Measurements from ENCODE around the gene ILDR2.

Gene ILDR2

DNA sequence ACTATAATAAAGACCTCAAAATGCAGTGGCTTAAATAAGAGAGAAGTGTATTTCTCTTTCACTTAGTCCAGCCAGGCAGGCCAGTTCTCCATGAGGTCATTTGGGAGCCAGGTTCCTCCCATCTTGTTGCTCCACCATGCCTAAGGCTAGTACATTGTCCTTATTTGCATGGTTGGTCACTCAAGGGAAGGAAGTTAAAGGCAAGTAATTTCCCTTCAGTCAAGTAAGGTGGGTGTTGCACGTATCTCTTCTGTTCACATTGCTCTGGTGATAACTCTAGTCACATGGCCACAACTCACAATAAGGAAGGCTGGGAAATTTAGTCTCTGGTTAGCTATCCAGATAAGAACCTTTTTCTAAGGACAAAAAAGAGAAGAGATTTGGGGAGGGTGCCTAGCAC, 72.1 kb downstream of the ILDR2 start:
- no peak overlapping the region for H3K4me2 ChIP-seq (ENCODE audit: low read length)
- no peaks in the 10 kb centered on the region for H3K79me2 ChIP-seq (ENCODE audit: insufficient read depth, low read length)
- no peaks in the 10 kb centered on the region for H3K9me3 ChIP-seq (ENCODE audit: low read length)
- H3K4me3 ChIP-seq (ENCODE audit: low read depth, low read length, poor library complexity, severe bottlenecking): no peak overlapping the region
- no peaks in the 10 kb centered on the region for H3K9me2 ChIP-seq (ENCODE audit: low read depth, low read length)
- no peak overlapping the region for H3K27ac ChIP-seq (ENCODE audit: low read depth, low read length, poor library complexity, severe bottlenecking)
- H3K4me1 ChIP-seq (ENCODE audit: insufficient read depth, low read length, severe bottlenecking): no peaks in the 10 kb centered on the region
- H3K36me3 ChIP-seq (ENCODE audit: insufficient read depth, low read length): no peaks in the 10 kb centered on the region
- H4K20me1 ChIP-seq (ENCODE audit: insufficient read depth, low read length): no peaks in the 10 kb centered on the region
- H3F3A ChIP-seq (ENCODE audit: insufficient read depth, low read length): no peaks in the 10 kb centered on the region
- H3K9ac ChIP-seq (ENCODE audit: low read length): no peak overlapping the region
- TF ChIP-seq, protein P1, sequence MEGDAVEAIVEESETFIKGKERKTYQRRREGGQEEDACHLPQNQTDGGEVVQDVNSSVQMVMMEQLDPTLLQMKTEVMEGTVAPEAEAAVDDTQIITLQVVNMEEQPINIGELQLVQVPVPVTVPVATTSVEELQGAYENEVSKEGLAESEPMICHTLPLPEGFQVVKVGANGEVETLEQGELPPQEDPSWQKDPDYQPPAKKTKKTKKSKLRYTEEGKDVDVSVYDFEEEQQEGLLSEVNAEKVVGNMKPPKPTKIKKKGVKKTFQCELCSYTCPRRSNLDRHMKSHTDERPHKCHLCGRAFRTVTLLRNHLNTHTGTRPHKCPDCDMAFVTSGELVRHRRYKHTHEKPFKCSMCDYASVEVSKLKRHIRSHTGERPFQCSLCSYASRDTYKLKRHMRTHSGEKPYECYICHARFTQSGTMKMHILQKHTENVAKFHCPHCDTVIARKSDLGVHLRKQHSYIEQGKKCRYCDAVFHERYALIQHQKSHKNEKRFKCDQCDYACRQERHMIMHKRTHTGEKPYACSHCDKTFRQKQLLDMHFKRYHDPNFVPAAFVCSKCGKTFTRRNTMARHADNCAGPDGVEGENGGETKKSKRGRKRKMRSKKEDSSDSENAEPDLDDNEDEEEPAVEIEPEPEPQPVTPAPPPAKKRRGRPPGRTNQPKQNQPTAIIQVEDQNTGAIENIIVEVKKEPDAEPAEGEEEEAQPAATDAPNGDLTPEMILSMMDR (IDR thresholded peaks at IDR 0.05; ENCODE audit: low read length): no peak
- TF ChIP-seq EZH2 (IDR thresholded peaks at IDR 0.05; ENCODE audit: borderline replicate concordance, low read length): no peak
- H3K27me3 ChIP-seq (ENCODE audit: insufficient read depth, low read length): no peaks in the 10 kb centered on the region; the same call in 1 of the 2 replicates
- H2AFZ ChIP-seq (ENCODE audit: low read length): no peak overlapping the region

DNA sequence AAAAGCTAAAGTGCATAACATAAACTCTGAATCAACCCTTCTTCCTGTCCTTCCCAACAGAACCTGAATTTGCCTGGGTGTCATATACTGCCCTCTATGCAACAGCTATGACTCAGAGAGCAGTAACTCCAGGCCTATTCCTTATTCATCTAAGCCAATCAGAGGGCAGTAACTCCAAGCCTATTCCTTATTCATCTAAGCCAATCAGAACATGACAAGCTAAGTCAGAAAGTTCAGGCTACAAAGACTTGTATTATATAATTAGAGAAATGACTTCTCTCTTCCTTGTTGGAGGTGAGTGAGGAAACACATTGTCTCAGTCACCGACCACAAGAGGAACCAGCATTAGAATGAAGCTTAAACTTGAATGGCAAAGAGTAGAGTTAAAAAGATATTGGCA, 73.1 kb downstream of the ILDR2 start:
- Histone ChIP-seq H3K9ac (ENCODE audit: low read length) (no peak overlapping the region), H3K9me2 (ENCODE audit: low read depth, low read length) (no peaks in the 10 kb centered on the region), H3K4me2 (ENCODE audit: low read length) (no peak overlapping the region), H3K27ac (ENCODE audit: low read depth, low read length, poor library complexity, severe bottlenecking) (no peak overlapping the region), H2AFZ (ENCODE audit: low read length) (no peak overlapping the region), H3K36me3 (ENCODE audit: insufficient read depth, low read length) (no peaks in the 10 kb centered on the region), H3F3A (ENCODE audit: insufficient read depth, low read length) (no peaks in the 10 kb centered on the region), H3K79me2 (ENCODE audit: insufficient read depth, low read length) (no peaks in the 10 kb centered on the region), H3K9me3 (ENCODE audit: low read length) (no peaks in the 10 kb centered on the region; the same call in 1 of the 2 replicates), H3K4me3 (ENCODE audit: low read depth, low read length, poor library complexity, severe bottlenecking) (no peak overlapping the region), H3K4me1 (ENCODE audit: insufficient read depth, low read length, severe bottlenecking) (no peaks in the 10 kb centered on the region), H3K27me3 (ENCODE audit: insufficient read depth, low read length) (peaks cover 1% of the 10 kb centered on the region; the same call in 1 of the 2 replicates), H4K20me1 (ENCODE audit: insufficient read depth, low read length) (no peaks in the 10 kb centered on the region)
- TF ChIP-seq EZH2 (IDR thresholded peaks at IDR 0.05; ENCODE audit: borderline replicate concordance, low read length): no peak
- TF ChIP-seq, protein P1 (IDR thresholded peaks at IDR 0.05; ENCODE audit: low read length): no peak

DNA sequence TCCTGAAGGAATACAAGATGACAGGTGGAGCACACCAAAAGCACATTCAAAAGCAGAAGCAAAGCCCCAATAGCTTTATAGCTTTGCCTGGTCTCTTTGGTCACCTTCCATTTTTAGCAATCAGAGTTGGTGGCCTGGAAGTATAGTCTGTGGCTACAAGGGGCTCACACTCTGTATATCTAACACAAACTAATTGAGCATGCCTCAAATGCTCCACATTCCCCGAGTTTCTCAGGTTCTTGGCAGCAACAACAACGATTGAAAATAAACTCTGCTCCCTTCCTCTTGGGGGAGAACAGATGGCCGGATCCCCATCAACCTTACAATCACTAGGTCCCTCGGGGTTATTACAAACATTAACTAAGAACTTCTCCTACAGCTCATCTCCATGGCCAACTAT, 74.4 kb downstream of the ILDR2 start:
- Histone ChIP-seq H3K9ac (ENCODE audit: low read length) (no peak overlapping the region), H3K27me3 (ENCODE audit: insufficient read depth, low read length) (peaks cover 5% of the 10 kb centered on the region; the same call in 1 of the 2 replicates), H2AFZ (ENCODE audit: low read length) (no peak overlapping the region), H3K27ac (ENCODE audit: low read depth, low read length, poor library complexity, severe bottlenecking) (no peak overlapping the region), H3K4me1 (ENCODE audit: insufficient read depth, low read length, severe bottlenecking) (no peaks in the 10 kb centered on the region), H4K20me1 (ENCODE audit: insufficient read depth, low read length) (no peaks in the 10 kb centered on the region), H3K4me2 (ENCODE audit: low read length) (no peak overlapping the region), H3K4me3 (ENCODE audit: low read depth, low read length, poor library complexity, severe bottlenecking) (no peak overlapping the region), H3F3A (ENCODE audit: insufficient read depth, low read length) (no peaks in the 10 kb centered on the region), H3K36me3 (ENCODE audit: insufficient read depth, low read length) (no peaks in the 10 kb centered on the region), H3K79me2 (ENCODE audit: insufficient read depth, low read length) (no peaks in the 10 kb centered on the region), H3K9me2 (ENCODE audit: low read depth, low read length) (no peaks in the 10 kb centered on the region), H3K9me3 (ENCODE audit: low read length) (no peaks in the 10 kb centered on the region; the same call in 1 of the 2 replicates)
- TF ChIP-seq EZH2 (IDR thresholded peaks at IDR 0.05; ENCODE audit: borderline replicate concordance, low read length): no peak
- TF ChIP-seq, protein P1 (IDR thresholded peaks at IDR 0.05; ENCODE audit: low read length): no peak
